AG04450 (cell line): ENCODE measurements around the gene ZNF318. TPM values are rescaled to one million over a fixed set of nuclear protein-coding genes. Genes with fewer than 3 reads are reported as not detected.

Experiments
- CTCF ChIA-PET: fragments of 300-600, 350-600 bp; formaldehyde crosslinking; extraction: SDS; loops from one replicate; lab custom pipeline; 2022; ENCODE audit warnings: antibody characterized with exemption, inconsistent platforms; lab: Charles Lee
- POLR2A ChIA-PET: fragments of 350-600 bp; formaldehyde crosslinking; extraction: SDS; loops from one replicate; lab custom pipeline; 2021; ENCODE audit warnings: antibody characterized with exemption, inconsistent platforms; lab: Yijun Ruan, JAX
- DNase-seq: peaks from one replicate; pipeline ENCODE4 v3.0.0-alpha.2; 2011; ENCODE audit warnings: low read depth, low spot score
- H3K27ac ChIP-seq: one replicate; pipeline ENCODE4 v1.5.1; 2012; ENCODE audit warnings: low read depth, low read length, control low read depth
- H3K27me3 ChIP-seq: one replicate; pipeline ENCODE4 v1.6.0; 2012; ENCODE audit warnings: low read length; ENCODE audit not compliant: control insufficient read depth, insufficient read depth
- H3K4me3 ChIP-seq: 2 replicates; pipeline ENCODE4 v1.5.1; 2011; ENCODE audit warnings: mild to moderate bottlenecking, low read depth, low read length, control low read depth
- H3K9me3 ChIP-seq: 2 replicates; pipeline ENCODE4 v1.5.1; 2012; ENCODE audit warnings: low read length; ENCODE audit not compliant: control insufficient read depth, insufficient read depth
- CTCF ChIP-seq: IDR thresholded peaks from 2 replicates; pipeline ENCODE4 v1.5.1; 2011; ENCODE audit warnings: low read depth, low read length, control low read depth, inconsistent platforms
- polyA plus RNA-seq: library from polyadenylated mRNA; depleted of rRNA; stranded (reverse); fragments of >200 nt; gene quantifications from 2 replicates; pipeline ENCODE4 v1.2.3, GENCODE V29; 2011; rRNA removed
- small RNA-seq: library from RNA; depleted of rRNA; stranded (forward); fragments of <200 nt; gene quantifications from one replicate; pipeline ENCODE3, GENCODE V24; 2012; ENCODE audit warnings: low read depth; ENCODE audit not compliant: insufficient read length

The ZNF318 gene
- polyA plus RNA-seq, 1 experiment = 14.9 TPM

GRCh38 chr6:43286456-43286979, 82.9 kb downstream of the ZNF318 start:
- no peak for DNase-seq
- Histone ChIP-seq H3K27ac (no peak overlapping the region), H3K27me3 (peaks cover 21% of the 10 kb centered on the region), H3K4me3 (no peak overlapping the region), H3K9me3 (no peaks in the 10 kb centered on the region)
- TF ChIP-seq CTCF = no peak
- ChIA-PET CTCF (no interaction called here), POLR2A (no interaction called here)

Small RNA genes lying within 50 kb of the gene (small RNA-seq; reads per million reads assigned to genes)
- not detected for gene AL590383.1
- not detected for gene RPL12P47

Other genes with a start within 250 kb of the ZNF318 start
- 36.8 and 48.5 TPM in 2 replicates for gene SRF, start 198.4 kb downstream of the ZNF318 start, polyA plus RNA-seq
- gene CUL9, start 187.5 kb downstream of the ZNF318 start, polyA plus RNA-seq = 11.5 and 11.8 TPM in 2 replicates
- gene DNPH1, start 140.2 kb downstream of the ZNF318 start, polyA plus RNA-seq = 36.9 and 42.4 TPM in 2 replicates
- gene TTBK1, start 126.2 kb downstream of the ZNF318 start, polyA plus RNA-seq = not detected in 2 replicates
- gene SLC22A7, start 71.4 kb downstream of the ZNF318 start, polyA plus RNA-seq = not detected in 2 replicates
- gene CRIP3, start 60.8 kb downstream of the ZNF318 start, polyA plus RNA-seq = not detected in 2 replicates
- gene ABCC10, start 57.9 kb upstream of the ZNF318 start, polyA plus RNA-seq = 10.6 and 12.0 TPM in 2 replicates
- 0.62 and 0.86 TPM in 2 replicates for gene DLK2, start 85.9 kb upstream of the ZNF318 start, polyA plus RNA-seq
- 18.4 and 20.4 TPM in 2 replicates for gene TJAP1, start 107.9 kb upstream of the ZNF318 start, polyA plus RNA-seq
- 0.14 and 0.16 TPM in 2 replicates for gene LRRC73, start 140.7 kb upstream of the ZNF318 start, polyA plus RNA-seq
- gene YIPF3, start 147.3 kb upstream of the ZNF318 start, polyA plus RNA-seq = 241 and 262 TPM in 2 replicates
- 48.1 and 50.8 TPM in 2 replicates for gene POLR1C, start 147.4 kb upstream of the ZNF318 start, polyA plus RNA-seq
- 28.4 and 31.5 TPM in 2 replicates for gene XPO5, start 206.4 kb upstream of the ZNF318 start, polyA plus RNA-seq
- gene POLH, start 206.5 kb upstream of the ZNF318 start, polyA plus RNA-seq = 22.1 and 26.6 TPM in 2 replicates